B cell (primary cell): ENCODE measurements around the gene RAB8A. TPM values are rescaled to one million over a fixed set of nuclear protein-coding genes. Genes with fewer than 3 reads are reported as not detected.

Experiments used
- ATAC-seq: fragments of 200-7000 bp; cut with Tn5 transposase; one replicate; pipeline ENCODE4 v1.10.0; 2021; ENCODE audit warnings: low read depth, mild to moderate bottlenecking, moderate number of reproducible peaks, moderate library complexity
- CTCF ChIA-PET: fragments of 350-600 bp; sonication (Branson Sonifier 250); formaldehyde crosslinking; loops from one replicate; lab custom pipeline; 2021; ENCODE audit warnings: antibody characterized with exemption, inconsistent platforms; lab: Charles Lee
- POLR2A ChIA-PET: fragments of 350-600 bp; sonication (Branson Sonifier 250); formaldehyde crosslinking; loops from one replicate; lab custom pipeline; 2021; ENCODE audit warnings: antibody characterized with exemption; lab: Charles Lee
- DNase-seq: peaks from one replicate; pipeline ENCODE4 v3.0.0; 2013
- H2AFZ ChIP-seq: 2 replicates; pipeline ENCODE4 v1.6.1; 2012; ENCODE audit warnings: mild to moderate bottlenecking, low read depth, low read length; ENCODE audit not compliant: insufficient read depth, poor library complexity, severe bottlenecking
- H3K27ac ChIP-seq, 2 donors: 1 replicate in 1 of 2; 2 replicates in 1 of 2; pipeline ENCODE4 v1.5.1; 2012 to 2013; ENCODE audit warnings: low read length in 2 of 2, mild to moderate bottlenecking in 2 of 2, moderate library complexity in 1 of 2
- H3K27me3 ChIP-seq, 4 experiments: fragments of 200-600 bp in 1 of 4; sonication (generic) in 1 of 4; replicated peaks in 1 of 4; 1 replicate in 2 of 4; 2 replicates in 2 of 4; pipeline versions ENCODE4 v1.6.1 to v1.7.0; 2013 to 2016; ENCODE audit warnings: low read length in 3 of 4, mild to moderate bottlenecking in 2 of 4, mixed read lengths in 1 of 4, moderate library complexity in 1 of 4; ENCODE audit not compliant: insufficient read depth in 4 of 4, control insufficient read depth in 3 of 4; ENCODE audit errors: control extremely low read depth in 1 of 4
- H3K36me3 ChIP-seq, 2 experiments: replicated peaks in 1 of 2; 1 replicate in 1 of 2; 2 replicates in 1 of 2; pipeline versions ENCODE4 v1.6.1 to v1.7.1; 2013; ENCODE audit warnings: low read length in 1 of 2; ENCODE audit not compliant: insufficient read depth in 2 of 2, control insufficient read depth in 1 of 2; ENCODE audit errors: control extremely low read depth in 1 of 2, extremely low read depth in 1 of 2
- H3K4me1 ChIP-seq, 2 donors: fragments of 200-600 bp in 1 of 2; sonication (generic) in 1 of 2; 1 replicate in 1 of 2; 2 replicates in 1 of 2; pipeline versions ENCODE4 v1.5.1 to v1.6.1; 2013 to 2017; ENCODE audit warnings: low read length in 2 of 2; ENCODE audit not compliant: control insufficient read depth in 2 of 2, insufficient read depth in 2 of 2
- H3K4me2 ChIP-seq: replicated peaks from 2 replicates; pipeline ENCODE3; 2012; ENCODE audit warnings: mild to moderate bottlenecking, low read depth, low read length; ENCODE audit not compliant: poor library complexity, severe bottlenecking
- H3K4me3 ChIP-seq, 5 experiments: fragments of 200-600 bp in 1 of 5; sonication (generic) in 1 of 5; 1 replicate in 3 of 5; 2 replicates in 2 of 5; pipeline versions ENCODE4 v1.5.1 to v1.7.0; 2011 to 2016; ENCODE audit warnings: low read length in 4 of 5, mild to moderate bottlenecking in 4 of 5, low read depth in 2 of 5, control low read depth in 1 of 5, moderate library complexity in 1 of 5; ENCODE audit not compliant: insufficient read depth in 1 of 5; ENCODE audit errors: control extremely low read depth in 1 of 5, extremely low read depth in 1 of 5
- H3K79me2 ChIP-seq: fragments of 200-600 bp; sonication (generic); one replicate; pipeline ENCODE4 v1.6.0; 2016; ENCODE audit warnings: low read length; ENCODE audit not compliant: control insufficient read depth, insufficient read depth
- H3K9ac ChIP-seq: fragments of 200-600 bp; sonication (generic); 2 replicates; pipeline ENCODE4 v1.6.1; 2017; ENCODE audit warnings: mild to moderate bottlenecking, low read length, moderate library complexity
- H3K9me3 ChIP-seq, 3 donors: one replicate each; pipeline versions ENCODE4 v1.6.1 to v1.7.1; 2013; ENCODE audit warnings: low read length in 2 of 3; ENCODE audit not compliant: control insufficient read depth in 2 of 3, insufficient read depth in 1 of 3; ENCODE audit errors: control extremely low read depth in 1 of 3
- H4K20me1 ChIP-seq: 2 replicates; pipeline ENCODE4 v1.6.0; 2012; ENCODE audit warnings: mild to moderate bottlenecking, low read length; ENCODE audit not compliant: insufficient read depth, control insufficient read depth, poor library complexity, severe bottlenecking
- H3K27ac Mint-ChIP-seq: one replicate; pipeline ENCODE4 v1.8.0; 2021; ENCODE audit warnings: mixed read lengths
- H3K27me3 Mint-ChIP-seq: one replicate; pipeline ENCODE4 v1.8.0; 2021; ENCODE audit warnings: mixed read lengths
- H3K4me1 Mint-ChIP-seq: one replicate; pipeline ENCODE4 v1.8.0; 2021; ENCODE audit warnings: mixed read lengths
- H3K4me3 Mint-ChIP-seq: one replicate; pipeline ENCODE4 v1.8.0; 2021; ENCODE audit warnings: mixed read lengths
- H3K9me3 Mint-ChIP-seq: one replicate; pipeline ENCODE4 v1.8.0; 2022; ENCODE audit warnings: mixed read lengths; ENCODE audit not compliant: insufficient read depth
- CTCF ChIP-seq: fragments of 200-600 bp; IDR thresholded peaks from one replicate; pipeline ENCODE4 v1.8.0; 2022; ENCODE audit warnings: antibody characterized with exemption, mild to moderate bottlenecking
- EZH2 ChIP-seq: IDR thresholded peaks from 2 replicates; pipeline ENCODE4 v1.6.1; 2012; ENCODE audit warnings: borderline replicate concordance, low read depth, mild to moderate bottlenecking, moderate library complexity, low read length; ENCODE audit not compliant: insufficient read depth, poor library complexity, severe bottlenecking
- WGBS: methylation state at CpG from one replicate; pipeline ENCODE4 v1.1.5; 2013; ENCODE audit warnings: missing lambda C conversion rate; ENCODE audit not compliant: insufficient coverage; 5-methylcytosine and 5-hydroxymethylcytosine counted together
- intact Hi-C: fragments of 100-400 bp; cut with micrococcal nuclease; formaldehyde crosslinking; loops from one replicate; pipeline ENCODE4 v1.10.0; 2022
- polyA plus RNA-seq: library from polyadenylated mRNA; depleted of rRNA; stranded (reverse); fragments of >200 nt; gene quantifications from 2 replicates; pipeline ENCODE4 v1.2.3, GENCODE V29; 2012
- total RNA-seq, 2 donors: library from RNA; stranded (reverse); fragments of 120-200 nt in 1 of 2; gene quantifications; 1 replicate in 1 of 2; 2 replicates in 1 of 2; pipeline versions ENCODE4 v1.2.3 to v1.2.4, GENCODE V29; 2013 to 2022

RAB8A gene
- total and polyA plus RNA-seq, 2 donors (not counting 1 experiment from before 2014, with no cell fraction given), result 65.5 to 117 TPM

GRCh38 chr19:16076958-16077611, 34.6 kb upstream of the RAB8A start:
- peak overlapping the region; percentile 84 for H3K4me2 ChIP-seq
- H2AFZ ChIP-seq, result peak overlapping the region; percentile 20
- peak overlapping the region; percentile 80 to 91 for H3K27ac ChIP-seq
- no peaks in the 10 kb centered on the region for H3K27me3 ChIP-seq
- Mint-ChIP-seq H3K4me1 (peaks cover 65% of the 10 kb centered on the region), H3K27me3 (no peaks in the 10 kb centered on the region), H3K4me3 (peak overlapping the region; percentile 88), H3K9me3 (no peaks in the 10 kb centered on the region), H3K27ac (peak overlapping the region; percentile 94)
- ATAC-seq (no peak), DNase-seq (peak; percentile 57)
- H3K9me3 ChIP-seq, result no peaks in the 10 kb centered on the region
- H3K9ac ChIP-seq, result peak overlapping the region; percentile 84
- peaks cover 0 to 11% of the 10 kb centered on the region in 2 experiments for H3K36me3 ChIP-seq
- peaks cover 34 to 58% of the 10 kb centered on the region in 2 donors for H3K4me1 ChIP-seq
- peaks cover 55% of the 10 kb centered on the region for H3K79me2 ChIP-seq
- H3K4me3 ChIP-seq, result peak overlapping the region; percentile 56 to 86 (median 73)
- ChIA-PET CTCF (interaction anchor here (0.6 to 7.4 kb wide), 6 partner anchors 10 to 764 kb away, joined by 3 to 74 read pairs (median 6); partner anchors contain the start of gene FAM32A), POLR2A (interaction anchor here (0.6 to 2.4 kb wide), 9 partner anchors 14 to 630 kb away, joined by 3 to 15 read pairs (median 5); partner anchors contain the start of genes HSH2D and RAB8A)
- H4K20me1 ChIP-seq, result peaks cover 19% of the 10 kb centered on the region
- under 1% methylated on average over 50 of the region's 56 CpGs for WGBS
- intact Hi-C loops, result loop anchor here (10.0 kb wide), 1 partner anchor 308 kb away; no protein-coding TSS in a partner anchor
- TF ChIP-seq CTCF, result no peak
- no peak for TF ChIP-seq EZH2
